HEK293 (cell line): ENCODE results near the gene LGSN.

Experiments
- CTCF ChIA-PET: fragments of 350-600 bp; formaldehyde crosslinking; extraction: SDS; loops from one replicate; lab custom pipeline; 2021; ENCODE audit warnings: antibody characterized with exemption; lab: Yijun Ruan, JAX
- POLR2A ChIA-PET: fragments of 300-600 bp; formaldehyde crosslinking; extraction: SDS; loops from one replicate; lab custom pipeline; 2020; ENCODE audit warnings: antibody characterized with exemption, inconsistent platforms; lab: Yijun Ruan, JAX
- H3K27ac ChIP-seq: fragments of 200-500 bp; sonication (Bioruptor generic); 2 replicates; pipeline ENCODE4 v1.5.1; 2014; ENCODE audit warnings: low read depth, low read length, control low read depth, inconsistent platforms; ENCODE audit errors: extremely low read depth
- H3K36me3 ChIP-seq, 2 experiments: fragments of 200-500 bp in 1 of 2; sonication (Bioruptor generic) in 1 of 2; 1 replicate in 1 of 2; 2 replicates in 1 of 2; pipeline ENCODE4 v1.5.1; 2014 to 2017; ENCODE audit warnings: inconsistent platforms in 2 of 2, low read length in 2 of 2; ENCODE audit not compliant: control insufficient read depth in 2 of 2, insufficient read depth in 1 of 2
- H3K4me1 ChIP-seq: fragments of 200-500 bp; sonication (Bioruptor generic); 2 replicates; pipeline ENCODE4 v1.5.1; 2014; ENCODE audit warnings: mild to moderate bottlenecking, low read length, inconsistent platforms; ENCODE audit not compliant: control insufficient read depth, insufficient read depth
- H3K4me3 ChIP-seq: 2 replicates; pipeline ENCODE4 v1.5.1; 2011; ENCODE audit warnings: low read depth, mild to moderate bottlenecking, control low read depth, low read length, moderate library complexity
- H3K9me3 ChIP-seq: fragments of 200-500 bp; sonication (Bioruptor generic); 2 replicates; pipeline ENCODE4 v1.5.1; 2014; ENCODE audit warnings: low read depth, low read length, inconsistent platforms; ENCODE audit not compliant: control insufficient read depth, insufficient read depth
- OVOL3 ChIP-seq: fragments of 450-650 bp; formaldehyde crosslinking; IDR thresholded peaks from 2 replicates; pipeline ENCODE4 v1.5.1; 2016; ENCODE audit warnings: missing biosample characterization, missing genetic modification characterization
- RBAK ChIP-seq: fragments of 450-650 bp; formaldehyde crosslinking; IDR thresholded peaks from 2 replicates; pipeline ENCODE4 v1.5.1; 2016; ENCODE audit warnings: missing biosample characterization, missing genetic modification characterization
- SP2 ChIP-seq: fragments of 450-650 bp; formaldehyde crosslinking; IDR thresholded peaks from 2 replicates; pipeline ENCODE4 v1.5.1; 2016; ENCODE audit warnings: missing biosample characterization, missing genetic modification characterization
- ZBTB20 ChIP-seq: fragments of 450-650 bp; formaldehyde crosslinking; IDR thresholded peaks from 2 replicates; pipeline ENCODE4 v1.5.1; 2016; ENCODE audit warnings: missing biosample characterization, missing genetic modification characterization
- ZBTB7A ChIP-seq: fragments of 450-650 bp; formaldehyde crosslinking; IDR thresholded peaks from 2 replicates; pipeline ENCODE4 v1.5.1; 2016; ENCODE audit warnings: low read depth, missing biosample characterization, missing genetic modification characterization
- ZNF114 ChIP-seq: fragments of 450-650 bp; formaldehyde crosslinking; IDR thresholded peaks from 2 replicates; pipeline ENCODE4 v1.5.0; 2017; ENCODE audit warnings: missing biosample characterization, missing genetic modification characterization
- ZNF138 ChIP-seq: fragments of 450-650 bp; formaldehyde crosslinking; IDR thresholded peaks from 2 replicates; pipeline ENCODE4 v1.5.1; 2016; ENCODE audit warnings: missing biosample characterization, missing genetic modification characterization, borderline replicate concordance
- ZNF169 ChIP-seq: fragments of 450-650 bp; formaldehyde crosslinking; IDR thresholded peaks from 2 replicates; pipeline ENCODE4 v1.5.1; 2016; ENCODE audit warnings: missing biosample characterization, missing genetic modification characterization
- ZNF175 ChIP-seq: fragments of 450-650 bp; formaldehyde crosslinking; IDR thresholded peaks from 2 replicates; pipeline ENCODE4 v1.5.1; 2016; ENCODE audit warnings: missing biosample characterization, missing genetic modification characterization
- ZNF274 ChIP-seq, 2 experiments: fragments of 200-500 bp in 1 of 2; fragments of 450-650 bp in 1 of 2; sonication (Bioruptor generic) in 1 of 2; formaldehyde crosslinking in 1 of 2; IDR thresholded peaks; 2 replicates each; pipeline versions ENCODE4 v1.5.1 to v1.6.1; 2014 to 2016; ENCODE audit warnings: borderline replicate concordance in 1 of 2, inconsistent platforms in 1 of 2, low read length in 1 of 2, missing biosample characterization in 1 of 2, missing genetic modification characterization in 1 of 2
- ZNF324 ChIP-seq: fragments of 450-650 bp; formaldehyde crosslinking; IDR thresholded peaks from 2 replicates; pipeline ENCODE4 v1.5.1; 2016; ENCODE audit warnings: missing biosample characterization, missing genetic modification characterization
- ZNF366 ChIP-seq: fragments of 450-650 bp; formaldehyde crosslinking; conservative IDR thresholded peaks from 2 replicates; pipeline ENCODE4 v1.5.1; 2016; ENCODE audit warnings: missing biosample characterization, missing genetic modification characterization
- ZNF37A ChIP-seq: fragments of 450-650 bp; IDR thresholded peaks from 2 replicates; pipeline ENCODE4 v1.5.1; 2018; ENCODE audit warnings: missing biosample characterization, missing genetic modification characterization
- ZNF394 ChIP-seq: fragments of 450-650 bp; formaldehyde crosslinking; IDR thresholded peaks from 2 replicates; pipeline ENCODE4 v1.5.1; 2016; ENCODE audit warnings: missing biosample characterization, missing genetic modification characterization, mild to moderate bottlenecking, moderate library complexity, borderline replicate concordance
- ZNF548 ChIP-seq: fragments of 450-650 bp; formaldehyde crosslinking; IDR thresholded peaks from 2 replicates; pipeline ENCODE4 v1.5.1; 2016; ENCODE audit warnings: missing biosample characterization, missing genetic modification characterization
- ZNF596 ChIP-seq: fragments of 450-650 bp; IDR thresholded peaks from 2 replicates; pipeline ENCODE4 v1.5.0; 2018; ENCODE audit warnings: missing biosample characterization, mild to moderate bottlenecking, missing genetic modification characterization, moderate library complexity
- ZNF624 ChIP-seq: fragments of 450-650 bp; formaldehyde crosslinking; IDR thresholded peaks from 2 replicates; pipeline ENCODE4 v1.5.1; 2017; ENCODE audit warnings: missing biosample characterization, missing genetic modification characterization
- ZNF658 ChIP-seq: fragments of 450-650 bp; formaldehyde crosslinking; IDR thresholded peaks from 2 replicates; pipeline ENCODE4; 2016; ENCODE audit warnings: missing biosample characterization, missing genetic modification characterization
- ZNF776 ChIP-seq: fragments of 450-650 bp; formaldehyde crosslinking; IDR thresholded peaks from 2 replicates; pipeline ENCODE4 v1.5.0; 2017; ENCODE audit warnings: missing biosample characterization, missing genetic modification characterization, borderline replicate concordance
- ZNF777 ChIP-seq: fragments of 450-650 bp; formaldehyde crosslinking; IDR thresholded peaks from 2 replicates; pipeline ENCODE4 v1.5.1; 2017; ENCODE audit warnings: missing biosample characterization, missing genetic modification characterization, borderline replicate concordance
- TF ChIP-seq, protein P1 (sequence below): fragments of 450-650 bp; formaldehyde crosslinking; conservative IDR thresholded peaks from 2 replicates; pipeline ENCODE4 v1.5.1; 2016; ENCODE audit warnings: low read depth, missing biosample characterization, missing genetic modification characterization
- TF ChIP-seq, protein P2 (sequence below): fragments of 450-650 bp; IDR thresholded peaks from 2 replicates; pipeline ENCODE4 v1.5.1; 2018; ENCODE audit warnings: missing biosample characterization, mild to moderate bottlenecking, missing genetic modification characterization
- TF ChIP-seq, protein P3 (sequence below): fragments of 450-650 bp; formaldehyde crosslinking; IDR thresholded peaks from 2 replicates; pipeline ENCODE4; 2016; ENCODE audit warnings: missing biosample characterization, missing genetic modification characterization
- TF ChIP-seq, protein P4 (sequence below): fragments of 450-650 bp; formaldehyde crosslinking; IDR thresholded peaks from 2 replicates; pipeline ENCODE4 v1.5.1; 2016; ENCODE audit warnings: missing biosample characterization, missing genetic modification characterization, low read depth

The LGSN gene

DNA sequence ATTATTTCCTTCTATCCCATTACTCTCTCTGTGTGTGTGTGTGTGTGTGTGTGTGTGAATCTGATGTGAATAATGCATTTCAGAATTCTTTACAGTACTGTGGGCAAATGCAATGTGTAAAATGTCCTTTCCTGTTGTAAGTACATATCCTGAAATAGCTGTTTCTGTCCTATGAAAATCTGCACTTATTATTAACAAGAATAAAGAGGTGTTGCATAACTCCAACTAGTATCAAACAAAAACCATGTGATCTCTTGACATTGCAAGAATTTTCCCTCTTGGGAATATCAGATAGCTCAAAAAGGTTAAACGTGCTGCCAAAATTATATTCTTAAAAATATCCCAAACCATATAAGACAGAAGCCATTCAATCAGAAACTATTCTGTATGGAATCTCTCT lies 52.0 kb downstream of the LGSN start (continued):
- TF ChIP-seq, protein P1, sequence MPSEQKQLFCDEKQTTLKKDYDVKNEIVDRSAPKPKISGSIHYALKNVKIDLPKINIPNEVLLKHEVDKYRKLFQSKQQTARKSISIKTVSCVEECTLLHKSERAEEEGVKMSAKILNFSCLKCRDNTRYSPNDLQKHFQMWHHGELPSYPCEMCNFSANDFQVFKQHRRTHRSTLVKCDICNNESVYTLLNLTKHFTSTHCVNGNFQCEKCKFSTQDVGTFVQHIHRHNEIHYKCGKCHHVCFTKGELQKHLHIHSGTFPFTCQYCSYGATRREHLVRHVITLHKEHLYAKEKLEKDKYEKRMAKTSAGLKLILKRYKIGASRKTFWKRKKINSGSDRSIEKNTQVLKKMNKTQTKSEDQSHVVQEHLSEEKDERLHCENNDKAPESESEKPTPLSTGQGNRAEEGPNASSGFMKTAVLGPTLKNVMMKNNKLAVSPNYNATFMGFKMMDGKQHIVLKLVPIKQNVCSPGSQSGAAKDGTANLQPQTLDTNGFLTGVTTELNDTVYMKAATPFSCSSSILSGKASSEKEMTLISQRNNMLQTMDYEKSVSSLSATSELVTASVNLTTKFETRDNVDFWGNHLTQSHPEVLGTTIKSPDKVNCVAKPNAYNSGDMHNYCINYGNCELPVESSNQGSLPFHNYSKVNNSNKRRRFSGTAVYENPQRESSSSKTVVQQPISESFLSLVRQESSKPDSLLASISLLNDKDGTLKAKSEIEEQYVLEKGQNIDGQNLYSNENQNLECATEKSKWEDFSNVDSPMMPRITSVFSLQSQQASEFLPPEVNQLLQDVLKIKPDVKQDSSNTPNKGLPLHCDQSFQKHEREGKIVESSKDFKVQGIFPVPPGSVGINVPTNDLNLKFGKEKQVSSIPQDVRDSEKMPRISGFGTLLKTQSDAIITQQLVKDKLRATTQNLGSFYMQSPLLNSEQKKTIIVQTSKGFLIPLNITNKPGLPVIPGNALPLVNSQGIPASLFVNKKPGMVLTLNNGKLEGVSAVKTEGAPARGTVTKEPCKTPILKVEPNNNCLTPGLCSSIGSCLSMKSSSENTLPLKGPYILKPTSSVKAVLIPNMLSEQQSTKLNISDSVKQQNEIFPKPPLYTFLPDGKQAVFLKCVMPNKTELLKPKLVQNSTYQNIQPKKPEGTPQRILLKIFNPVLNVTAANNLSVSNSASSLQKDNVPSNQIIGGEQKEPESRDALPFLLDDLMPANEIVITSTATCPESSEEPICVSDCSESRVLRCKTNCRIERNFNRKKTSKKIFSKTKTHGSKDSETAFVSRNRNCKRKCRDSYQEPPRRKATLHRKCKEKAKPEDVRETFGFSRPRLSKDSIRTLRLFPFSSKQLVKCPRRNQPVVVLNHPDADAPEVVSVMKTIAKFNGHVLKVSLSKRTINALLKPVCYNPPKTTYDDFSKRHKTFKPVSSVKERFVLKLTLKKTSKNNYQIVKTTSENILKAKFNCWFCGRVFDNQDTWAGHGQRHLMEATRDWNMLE = no peak
- TF ChIP-seq ZNF169 (tag by site-specific recombination) = no peak
- no peak for TF ChIP-seq ZNF548 (tag by site-specific recombination)
- no peak for TF ChIP-seq ZNF624

DNA sequence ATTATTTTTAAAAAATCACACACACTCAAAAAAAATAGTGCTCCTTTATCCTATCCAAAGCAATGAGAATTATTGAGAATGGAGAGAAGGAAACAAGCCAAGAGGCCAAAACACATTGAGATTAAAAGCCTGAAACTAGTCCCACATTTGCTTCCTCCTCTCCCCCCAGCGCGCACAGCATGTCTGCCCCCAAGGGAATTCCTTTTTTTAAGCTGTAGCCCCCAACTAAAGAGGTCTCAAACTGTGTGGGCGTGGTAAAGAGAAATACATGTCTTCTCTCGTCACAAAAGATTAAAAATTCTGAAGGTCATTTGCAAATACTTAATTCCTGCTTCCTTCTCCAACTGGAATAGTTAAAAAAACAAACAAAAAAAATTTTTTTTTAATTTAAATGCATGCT lies 52.7 kb downstream of the LGSN start:
- Histone ChIP-seq H3K36me3 (no peaks in the 10 kb centered on the region), H3K4me1 (peaks cover 5% of the 10 kb centered on the region; the same call in 1 of the 2 replicates), H3K4me3 (no peak overlapping the region), H3K27ac (no peak overlapping the region), H3K9me3 (no peaks in the 10 kb centered on the region)
- ChIA-PET POLR2A (no interaction called here), CTCF (interaction anchor here (1.0 kb wide), 1 partner anchor 983 kb away, joined by 3 read pairs; no protein-coding TSS in a partner anchor)
- TF ChIP-seq ZNF596 (tag by site-specific recombination) (no peak), ZNF138 (tag by site-specific recombination) (no peak), ZNF274 (IDR thresholded peaks at IDR 0.05; ENCODE audit: low read length) (no peak), ZNF274 (tag by site-specific recombination; IDR thresholded peaks at IDR 0.05; ENCODE audit: borderline replicate concordance) (no peak), ZNF366 (no peak), ZNF658 (tag by site-specific recombination) (no peak), OVOL3 (tag by site-specific recombination) (no peak), ZNF324 (tag by site-specific recombination) (no peak), ZNF776 (no peak)
- TF ChIP-seq, protein P2, sequence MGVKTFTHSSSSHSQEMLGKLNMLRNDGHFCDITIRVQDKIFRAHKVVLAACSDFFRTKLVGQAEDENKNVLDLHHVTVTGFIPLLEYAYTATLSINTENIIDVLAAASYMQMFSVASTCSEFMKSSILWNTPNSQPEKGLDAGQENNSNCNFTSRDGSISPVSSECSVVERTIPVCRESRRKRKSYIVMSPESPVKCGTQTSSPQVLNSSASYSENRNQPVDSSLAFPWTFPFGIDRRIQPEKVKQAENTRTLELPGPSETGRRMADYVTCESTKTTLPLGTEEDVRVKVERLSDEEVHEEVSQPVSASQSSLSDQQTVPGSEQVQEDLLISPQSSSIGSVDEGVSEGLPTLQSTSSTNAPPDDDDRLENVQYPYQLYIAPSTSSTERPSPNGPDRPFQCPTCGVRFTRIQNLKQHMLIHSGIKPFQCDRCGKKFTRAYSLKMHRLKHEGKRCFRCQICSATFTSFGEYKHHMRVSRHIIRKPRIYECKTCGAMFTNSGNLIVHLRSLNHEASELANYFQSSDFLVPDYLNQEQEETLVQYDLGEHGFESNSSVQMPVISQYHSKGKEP (tag by site-specific recombination) = no peak
- TF ChIP-seq, protein P3, sequence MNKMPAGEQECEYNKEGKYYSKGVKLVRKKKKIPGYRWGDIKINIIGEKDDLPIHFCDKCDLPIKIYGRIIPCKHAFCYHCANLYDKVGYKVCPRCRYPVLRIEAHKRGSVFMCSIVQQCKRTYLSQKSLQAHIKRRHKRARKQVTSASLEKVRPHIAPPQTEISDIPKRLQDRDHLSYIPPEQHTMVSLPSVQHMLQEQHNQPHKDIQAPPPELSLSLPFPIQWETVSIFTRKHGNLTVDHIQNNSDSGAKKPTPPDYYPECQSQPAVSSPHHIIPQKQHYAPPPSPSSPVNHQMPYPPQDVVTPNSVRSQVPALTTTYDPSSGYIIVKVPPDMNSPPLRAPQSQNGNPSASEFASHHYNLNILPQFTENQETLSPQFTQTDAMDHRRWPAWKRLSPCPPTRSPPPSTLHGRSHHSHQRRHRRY (tag by site-specific recombination) = no peak

DNA sequence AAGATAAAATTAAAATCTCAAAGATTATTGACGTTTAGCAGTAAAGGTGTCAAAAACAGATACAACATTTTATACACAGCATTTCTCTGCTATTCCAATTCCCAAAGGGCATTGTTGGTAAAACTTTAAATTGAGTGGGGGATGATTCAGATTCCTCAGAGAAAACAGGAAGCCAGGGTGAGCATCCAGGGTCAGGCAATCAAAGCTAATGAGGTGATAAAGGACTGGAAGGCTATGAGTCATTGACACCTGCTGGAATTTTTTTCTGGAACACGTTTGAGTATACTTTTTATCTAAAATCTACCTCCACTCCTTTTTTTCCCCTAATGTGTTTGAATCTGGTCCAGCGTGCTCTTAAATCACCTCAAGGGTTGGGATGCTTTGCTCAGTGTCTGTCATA lies 56.3 kb downstream of the LGSN start:
- TF ChIP-seq ZNF175 (tag by site-specific recombination) (no peak), ZNF777 (tag by site-specific recombination) (no peak), ZNF114 (tag by site-specific recombination) (no peak), SP2 (no peak), ZNF37A (tag by site-specific recombination) (no peak), ZBTB20 (tag by site-specific recombination) (no peak), ZBTB7A (no peak), ZNF394 (no peak), RBAK (tag by site-specific recombination) (no peak)
- TF ChIP-seq, protein P4, sequence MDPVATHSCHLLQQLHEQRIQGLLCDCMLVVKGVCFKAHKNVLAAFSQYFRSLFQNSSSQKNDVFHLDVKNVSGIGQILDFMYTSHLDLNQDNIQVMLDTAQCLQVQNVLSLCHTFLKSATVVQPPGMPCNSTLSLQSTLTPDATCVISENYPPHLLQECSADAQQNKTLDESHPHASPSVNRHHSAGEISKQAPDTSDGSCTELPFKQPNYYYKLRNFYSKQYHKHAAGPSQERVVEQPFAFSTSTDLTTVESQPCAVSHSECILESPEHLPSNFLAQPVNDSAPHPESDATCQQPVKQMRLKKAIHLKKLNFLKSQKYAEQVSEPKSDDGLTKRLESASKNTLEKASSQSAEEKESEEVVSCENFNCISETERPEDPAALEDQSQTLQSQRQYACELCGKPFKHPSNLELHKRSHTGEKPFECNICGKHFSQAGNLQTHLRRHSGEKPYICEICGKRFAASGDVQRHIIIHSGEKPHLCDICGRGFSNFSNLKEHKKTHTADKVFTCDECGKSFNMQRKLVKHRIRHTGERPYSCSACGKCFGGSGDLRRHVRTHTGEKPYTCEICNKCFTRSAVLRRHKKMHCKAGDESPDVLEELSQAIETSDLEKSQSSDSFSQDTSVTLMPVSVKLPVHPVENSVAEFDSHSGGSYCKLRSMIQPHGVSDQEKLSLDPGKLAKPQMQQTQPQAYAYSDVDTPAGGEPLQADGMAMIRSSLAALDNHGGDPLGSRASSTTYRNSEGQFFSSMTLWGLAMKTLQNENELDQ (tag by site-specific recombination) = no peak
- TF ChIP-seq, all 188 proteins: peak for 0
- Histone ChIP-seq H3K9me3 (no peaks in the 10 kb centered on the region), H3K4me1 (peaks cover 5% of the 10 kb centered on the region; the same call in 1 of the 2 replicates), H3K36me3 (no peaks in the 10 kb centered on the region), H3K27ac (no peak overlapping the region), H3K4me3 (no peak overlapping the region)
- POLR2A ChIA-PET = no interaction called here
- CTCF ChIA-PET = interaction anchor here (0.7 to 1.9 kb wide), 3 partner anchors 9 to 725 kb away, joined by 3 to 8 read pairs (median 3); no protein-coding TSS in a partner anchor
